Epithelial cell of proximal tubule (primary cell): ENCODE data around the gene OR5V1. TPM values are rescaled to one million over a fixed set of nuclear protein-coding genes. Genes with fewer than 3 reads are reported as not detected.
"Not testable (repeated sequence)": the region's sequence is repeated elsewhere in the genome, so short reads cannot be mapped to it uniquely, and the experiment has no call there.

ENCODE experiments used
- DNase-seq: peaks from one replicate; pipeline ENCODE4 v3.0.0-alpha.2; 2011; ENCODE audit warnings: low read depth
- H3K4me3 ChIP-seq: 2 replicates; pipeline ENCODE4 v1.5.1; 2011; ENCODE audit warnings: low read depth, mild to moderate bottlenecking, low read length
- total RNA-seq: library from RNA; depleted of rRNA; stranded (reverse); fragments of >200 nt; gene quantifications from 2 replicates; pipeline ENCODE4 v1.2.3, GENCODE V29; 2015
- TF ChIP-seq, protein P1 (sequence below): conservative IDR thresholded peaks from 2 replicates; pipeline ENCODE4 v1.5.1; 2012; ENCODE audit warnings: low read depth, mild to moderate bottlenecking, low read length

Gene OR5V1
- total RNA-seq, 1 donor from 2014 or later, result not detected

DNA sequence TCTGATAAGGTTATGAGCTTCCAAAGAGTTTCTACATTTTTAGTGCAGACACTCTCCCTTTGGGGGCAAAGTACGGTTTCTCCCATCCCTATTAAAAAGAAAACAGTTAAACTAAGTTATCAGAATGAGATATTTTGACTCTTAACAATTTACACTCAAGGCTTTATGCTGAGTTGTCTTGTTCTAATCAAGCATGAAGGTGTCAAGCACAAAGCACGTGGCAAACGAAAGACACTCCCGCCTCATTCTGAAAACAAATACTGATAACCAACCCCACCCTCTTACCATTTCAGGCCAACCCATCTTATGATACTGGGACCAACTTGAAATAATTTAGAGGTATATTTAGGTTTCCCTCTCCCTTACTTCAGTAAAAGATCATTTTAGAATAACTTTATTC, 42.9 kb downstream of the OR5V1 start:
- TF ChIP-seq, protein P1, sequence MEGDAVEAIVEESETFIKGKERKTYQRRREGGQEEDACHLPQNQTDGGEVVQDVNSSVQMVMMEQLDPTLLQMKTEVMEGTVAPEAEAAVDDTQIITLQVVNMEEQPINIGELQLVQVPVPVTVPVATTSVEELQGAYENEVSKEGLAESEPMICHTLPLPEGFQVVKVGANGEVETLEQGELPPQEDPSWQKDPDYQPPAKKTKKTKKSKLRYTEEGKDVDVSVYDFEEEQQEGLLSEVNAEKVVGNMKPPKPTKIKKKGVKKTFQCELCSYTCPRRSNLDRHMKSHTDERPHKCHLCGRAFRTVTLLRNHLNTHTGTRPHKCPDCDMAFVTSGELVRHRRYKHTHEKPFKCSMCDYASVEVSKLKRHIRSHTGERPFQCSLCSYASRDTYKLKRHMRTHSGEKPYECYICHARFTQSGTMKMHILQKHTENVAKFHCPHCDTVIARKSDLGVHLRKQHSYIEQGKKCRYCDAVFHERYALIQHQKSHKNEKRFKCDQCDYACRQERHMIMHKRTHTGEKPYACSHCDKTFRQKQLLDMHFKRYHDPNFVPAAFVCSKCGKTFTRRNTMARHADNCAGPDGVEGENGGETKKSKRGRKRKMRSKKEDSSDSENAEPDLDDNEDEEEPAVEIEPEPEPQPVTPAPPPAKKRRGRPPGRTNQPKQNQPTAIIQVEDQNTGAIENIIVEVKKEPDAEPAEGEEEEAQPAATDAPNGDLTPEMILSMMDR, result no peak
- no peak overlapping the region for H3K4me3 ChIP-seq
- no peak for DNase-seq

DNA sequence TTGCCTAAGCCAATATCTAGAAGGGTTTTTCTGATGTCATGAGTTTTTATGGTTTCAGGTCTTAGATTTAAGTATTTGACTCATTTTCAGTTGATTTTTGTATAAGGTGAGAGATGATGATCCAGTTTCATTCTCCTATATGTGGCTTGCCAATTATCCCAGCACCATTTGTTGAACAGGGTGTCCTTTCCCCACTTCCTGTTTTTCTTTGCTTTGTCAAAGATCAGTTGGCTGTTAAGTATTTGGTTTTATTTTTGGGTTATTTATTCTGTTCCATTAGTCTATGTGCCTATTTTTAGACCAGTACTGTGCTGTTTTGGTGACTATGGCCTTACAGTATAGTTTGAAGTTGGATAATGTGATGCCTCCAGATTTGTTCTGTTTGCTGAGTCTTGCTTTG, 45.3 kb downstream of the OR5V1 start:
- H3K4me3 ChIP-seq, DNase-seq: not testable (repeated sequence)

DNA sequence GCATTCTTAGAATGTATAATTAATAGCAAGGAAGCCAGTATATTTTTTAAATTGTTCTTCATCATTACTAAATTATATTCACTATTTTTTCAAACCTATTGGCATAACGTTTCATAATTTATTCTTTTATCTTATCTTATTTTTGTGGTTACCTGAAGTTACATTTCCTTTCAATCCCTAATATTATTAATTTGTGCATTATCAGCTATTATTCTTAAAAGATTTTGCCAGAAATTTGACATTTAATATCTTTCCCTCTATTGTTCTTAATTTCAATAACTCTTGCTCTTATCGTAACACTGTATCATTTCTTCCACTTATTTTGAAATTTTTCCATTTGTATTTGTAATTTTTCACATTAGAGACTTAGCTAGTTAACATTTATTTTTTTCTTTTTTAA, 48.7 kb downstream of the OR5V1 start:
- TF ChIP-seq, protein P1, result no peak

More for the DNA sequence above, 48.7 kb downstream of the OR5V1 start:
- no peak for DNase-seq
- no peak overlapping the region for H3K4me3 ChIP-seq

Other genes starting within 250 kb of the OR5V1 start
- not detected in 2 replicates for gene OR2J2, start 198.0 kb downstream of the OR5V1 start, total RNA-seq
- gene OR14J1, start 67.2 kb downstream of the OR5V1 start, total RNA-seq, result not detected in 2 replicates
- not detected in 2 replicates for gene OR12D3, start 6.4 kb upstream of the OR5V1 start, total RNA-seq
- not detected in 2 replicates for gene OR12D2, start 26.8 kb upstream of the OR5V1 start, total RNA-seq
- not detected in 2 replicates for gene OR12D1, start 46.1 kb upstream of the OR5V1 start, total RNA-seq
- not detected in 2 replicates for gene OR10C1, start 70.4 kb upstream of the OR5V1 start, total RNA-seq
- gene OR11A1, start 88.2 kb upstream of the OR5V1 start, total RNA-seq, result not detected in 2 replicates
- not detected in 2 replicates for gene OR2H1, start 88.3 kb upstream of the OR5V1 start, total RNA-seq
- not detected in 2 replicates for gene MAS1L, start 119.1 kb upstream of the OR5V1 start, total RNA-seq
- 0.94 and 4.3 TPM in 2 replicates for gene UBD, start 190.9 kb upstream of the OR5V1 start, total RNA-seq
- not detected in 2 replicates for gene OR2H2, start 216.3 kb upstream of the OR5V1 start, total RNA-seq